GM20000 (cell line): ENCODE measurements around the gene TMC6.

Experiments
- DNase-seq: peaks from one replicate; pipeline ENCODE4 v3.0.0; 2012; ENCODE audit warnings: low spot score
- TF ChIP-seq, protein P1 (sequence below): IDR thresholded peaks from 2 replicates; pipeline ENCODE4 v1.5.1; 2012; ENCODE audit warnings: mild to moderate bottlenecking, control low read depth; ENCODE audit errors: extremely low read depth, missing control alignments

Gene TMC6, protein sequence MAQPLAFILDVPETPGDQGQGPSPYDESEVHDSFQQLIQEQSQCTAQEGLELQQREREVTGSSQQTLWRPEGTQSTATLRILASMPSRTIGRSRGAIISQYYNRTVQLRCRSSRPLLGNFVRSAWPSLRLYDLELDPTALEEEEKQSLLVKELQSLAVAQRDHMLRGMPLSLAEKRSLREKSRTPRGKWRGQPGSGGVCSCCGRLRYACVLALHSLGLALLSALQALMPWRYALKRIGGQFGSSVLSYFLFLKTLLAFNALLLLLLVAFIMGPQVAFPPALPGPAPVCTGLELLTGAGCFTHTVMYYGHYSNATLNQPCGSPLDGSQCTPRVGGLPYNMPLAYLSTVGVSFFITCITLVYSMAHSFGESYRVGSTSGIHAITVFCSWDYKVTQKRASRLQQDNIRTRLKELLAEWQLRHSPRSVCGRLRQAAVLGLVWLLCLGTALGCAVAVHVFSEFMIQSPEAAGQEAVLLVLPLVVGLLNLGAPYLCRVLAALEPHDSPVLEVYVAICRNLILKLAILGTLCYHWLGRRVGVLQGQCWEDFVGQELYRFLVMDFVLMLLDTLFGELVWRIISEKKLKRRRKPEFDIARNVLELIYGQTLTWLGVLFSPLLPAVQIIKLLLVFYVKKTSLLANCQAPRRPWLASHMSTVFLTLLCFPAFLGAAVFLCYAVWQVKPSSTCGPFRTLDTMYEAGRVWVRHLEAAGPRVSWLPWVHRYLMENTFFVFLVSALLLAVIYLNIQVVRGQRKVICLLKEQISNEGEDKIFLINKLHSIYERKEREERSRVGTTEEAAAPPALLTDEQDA

DNA sequence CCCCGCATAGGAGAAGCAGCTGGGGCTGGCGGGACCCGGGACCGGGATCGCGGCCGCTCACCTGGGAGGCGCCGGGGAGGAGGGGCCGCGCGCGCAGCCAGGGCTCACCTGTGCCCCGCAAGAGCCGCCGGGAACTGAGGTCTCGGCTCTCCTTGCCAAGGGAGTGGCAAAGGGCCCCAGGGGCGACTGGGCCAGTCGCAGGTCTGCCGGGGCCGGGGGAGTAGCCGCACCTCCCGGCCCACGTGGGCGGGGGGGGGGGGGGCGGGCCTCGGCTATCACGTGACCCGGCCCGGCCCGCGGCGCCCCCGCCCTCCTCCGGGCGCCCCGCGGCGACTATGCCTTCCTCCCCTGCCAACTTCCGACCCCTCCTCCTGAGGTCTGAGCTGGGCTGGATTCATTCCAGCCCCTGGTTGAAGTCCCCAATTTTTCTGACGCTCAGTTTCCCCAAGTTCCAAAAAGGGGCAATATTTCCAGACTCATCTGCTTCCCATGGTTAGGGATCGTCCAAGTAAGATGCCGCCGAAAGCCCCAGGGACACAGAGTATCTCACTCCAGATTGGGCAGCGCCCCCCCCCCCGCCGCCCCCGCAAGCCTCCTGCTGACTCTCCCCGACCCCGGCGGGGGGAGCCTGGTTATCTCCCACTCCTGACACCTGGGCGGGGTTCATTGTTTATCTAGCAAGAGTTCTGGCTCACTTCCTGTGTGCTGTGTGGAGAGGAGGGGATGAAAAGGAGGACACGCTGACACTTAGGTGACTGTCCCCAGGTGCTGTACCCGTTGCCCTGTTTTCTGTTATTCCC lies at the start of gene TMC6:
TMC6 (minus strand) TSS at position 205 of the 800 bp plus-strand sequence. CDS start 1,923 bp downstream, outside the sequence.
- DNase-seq, result peak; percentile 94
- TF ChIP-seq, protein P1, sequence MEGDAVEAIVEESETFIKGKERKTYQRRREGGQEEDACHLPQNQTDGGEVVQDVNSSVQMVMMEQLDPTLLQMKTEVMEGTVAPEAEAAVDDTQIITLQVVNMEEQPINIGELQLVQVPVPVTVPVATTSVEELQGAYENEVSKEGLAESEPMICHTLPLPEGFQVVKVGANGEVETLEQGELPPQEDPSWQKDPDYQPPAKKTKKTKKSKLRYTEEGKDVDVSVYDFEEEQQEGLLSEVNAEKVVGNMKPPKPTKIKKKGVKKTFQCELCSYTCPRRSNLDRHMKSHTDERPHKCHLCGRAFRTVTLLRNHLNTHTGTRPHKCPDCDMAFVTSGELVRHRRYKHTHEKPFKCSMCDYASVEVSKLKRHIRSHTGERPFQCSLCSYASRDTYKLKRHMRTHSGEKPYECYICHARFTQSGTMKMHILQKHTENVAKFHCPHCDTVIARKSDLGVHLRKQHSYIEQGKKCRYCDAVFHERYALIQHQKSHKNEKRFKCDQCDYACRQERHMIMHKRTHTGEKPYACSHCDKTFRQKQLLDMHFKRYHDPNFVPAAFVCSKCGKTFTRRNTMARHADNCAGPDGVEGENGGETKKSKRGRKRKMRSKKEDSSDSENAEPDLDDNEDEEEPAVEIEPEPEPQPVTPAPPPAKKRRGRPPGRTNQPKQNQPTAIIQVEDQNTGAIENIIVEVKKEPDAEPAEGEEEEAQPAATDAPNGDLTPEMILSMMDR, result no peak

DNA sequence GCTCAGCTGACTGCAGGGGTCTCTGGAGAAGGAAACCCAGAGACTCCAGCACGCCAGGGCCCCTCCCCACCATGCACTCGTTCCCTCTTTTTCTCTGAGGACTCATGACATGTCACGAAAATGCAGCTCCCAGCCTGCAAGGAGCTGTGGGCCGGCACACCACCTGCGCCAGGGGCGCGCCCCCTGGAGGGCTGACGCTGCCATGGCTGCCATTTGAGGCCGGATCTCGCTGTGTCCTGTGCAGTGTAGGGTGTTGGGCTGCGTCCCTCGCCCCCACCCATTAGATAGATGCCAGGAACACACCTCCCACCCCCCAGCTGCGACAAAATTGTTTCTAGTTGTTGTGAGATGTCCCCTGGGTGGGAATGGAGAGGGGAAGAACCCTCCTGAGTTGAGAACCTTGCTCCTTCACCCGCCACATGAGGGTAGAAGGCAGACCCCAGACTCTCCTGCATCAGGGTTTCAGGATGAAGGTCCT lies 48.0 kb upstream of the TMC6 start:
- TF ChIP-seq, protein P1, result peak; percentile 96
- peak; percentile 75 for DNase-seq

DNA sequence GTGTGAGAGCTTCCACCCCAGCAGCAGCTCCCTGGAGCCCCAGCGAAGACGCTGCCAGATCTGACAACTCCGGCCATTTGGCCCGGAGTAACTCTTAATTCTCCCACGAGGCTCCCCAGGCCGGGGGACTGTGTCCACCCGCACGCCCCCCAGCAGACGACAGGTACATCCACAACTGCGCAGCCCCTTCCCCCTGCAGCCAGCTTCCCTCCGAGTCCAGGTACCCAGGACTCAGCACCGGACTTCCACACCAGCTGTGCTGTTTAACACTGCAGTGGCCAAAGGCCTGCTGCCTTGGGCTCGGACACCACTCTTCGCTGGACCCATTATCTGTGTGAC lies 47.1 kb upstream of the TMC6 start:
- no peak for DNase-seq
- TF ChIP-seq, protein P1, result no peak

DNA sequence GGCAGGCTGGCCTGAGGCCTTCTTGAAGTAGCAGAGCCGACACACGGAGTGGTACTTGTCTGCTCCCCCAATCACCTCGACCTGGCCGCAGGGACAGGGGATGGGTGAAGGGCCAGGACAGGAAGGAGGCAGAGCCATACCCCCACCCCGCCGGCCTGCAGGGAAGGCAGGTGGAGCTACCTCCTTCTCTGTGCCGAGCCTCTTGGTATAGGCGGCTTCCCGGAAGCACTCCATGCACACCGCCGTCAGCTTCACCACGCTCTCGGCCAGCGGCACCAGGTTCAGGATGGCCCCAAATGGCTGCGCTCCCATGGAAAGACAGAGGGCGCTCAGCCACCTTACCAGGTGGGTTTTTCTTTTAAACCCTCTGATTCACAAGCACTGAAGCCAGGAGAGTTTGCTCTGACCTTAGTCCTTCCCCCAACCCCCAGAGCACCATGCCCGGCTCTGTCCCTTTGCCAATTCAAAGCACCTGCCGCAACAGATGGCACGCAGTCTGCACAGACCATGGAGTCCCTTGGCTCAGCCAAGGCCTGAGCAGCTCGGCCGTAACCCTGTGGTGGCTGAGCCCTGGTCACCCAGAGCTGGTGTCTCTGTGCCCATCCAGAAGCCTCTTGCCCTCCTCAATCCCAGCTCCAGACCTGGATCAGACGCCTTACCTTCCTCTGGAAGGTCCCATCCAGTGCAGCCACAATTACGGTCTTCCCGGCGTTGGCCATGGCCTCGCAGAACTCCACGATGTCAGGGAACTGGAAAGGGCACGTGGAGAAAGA lies 46.5 kb upstream of the TMC6 start:
- no peak for DNase-seq
- TF ChIP-seq, protein P1, result peak; percentile 1

DNA sequence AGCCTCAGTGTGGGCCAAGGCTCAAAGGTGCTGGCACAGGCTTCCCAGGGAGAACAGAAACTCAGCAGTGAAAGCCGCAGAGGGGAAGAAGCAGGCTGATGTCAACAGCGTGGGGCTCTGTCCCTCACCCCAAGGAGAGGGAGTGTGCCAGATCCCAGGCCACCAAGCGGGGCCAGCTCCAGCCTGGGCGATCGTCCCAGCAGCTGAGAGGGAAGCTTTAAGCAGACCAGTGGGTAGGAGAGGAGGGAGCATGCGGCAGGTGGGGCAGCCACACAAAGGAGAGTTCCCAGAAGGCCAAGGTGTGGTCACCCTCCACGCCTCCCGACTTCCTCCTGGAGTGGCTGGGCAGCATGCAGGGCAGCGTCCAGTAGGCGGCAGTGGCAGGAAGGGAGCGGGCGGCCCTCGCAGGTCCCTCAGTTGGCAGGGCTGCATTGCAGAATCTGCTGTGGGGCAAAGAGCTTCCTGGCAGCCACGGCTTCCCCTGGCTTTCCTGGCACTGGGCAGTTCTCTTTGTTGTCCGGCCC lies 45.9 kb upstream of the TMC6 start:
- no peak for DNase-seq
- TF ChIP-seq, protein P1, result no peak

DNA sequence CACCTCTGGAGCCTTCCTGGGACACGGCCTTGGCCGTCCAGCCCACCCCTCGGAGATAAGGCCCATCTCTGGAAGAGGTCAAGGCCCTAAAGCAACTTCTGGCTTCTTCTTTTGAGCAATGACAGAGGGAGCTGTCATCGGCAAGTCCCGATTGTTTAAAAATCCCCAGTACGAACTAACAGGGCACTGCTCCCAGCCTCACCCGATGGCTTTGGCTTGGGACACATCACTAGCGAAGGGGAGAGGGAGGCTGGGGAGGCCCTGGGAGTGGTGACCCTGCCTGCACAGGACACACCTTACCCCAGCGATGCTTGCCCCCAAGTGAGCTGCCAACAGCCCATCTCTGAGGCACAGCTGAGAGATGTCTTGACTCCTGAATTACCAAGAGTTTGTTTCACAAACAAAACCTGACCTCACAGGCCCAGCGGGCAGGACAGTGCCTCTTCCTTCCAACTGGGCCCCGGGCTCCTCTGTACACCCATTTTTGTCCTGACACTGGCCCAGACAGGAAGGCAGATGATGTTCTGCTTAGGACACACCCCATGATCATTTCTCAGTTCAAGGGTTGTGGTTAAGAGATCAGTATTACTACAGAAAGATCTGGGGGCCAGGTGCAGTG lies 44.7 kb upstream of the TMC6 start:
- peak; percentile 78 for DNase-seq
- TF ChIP-seq, protein P1, result no peak
